ENCODE measurements around the gene SMIM28. TPM values are rescaled to one million over a fixed set of nuclear protein-coding genes. Genes with fewer than 3 reads are reported as not detected.

The SMIM28 gene
- polyA plus RNA-seq, 1 donor from 2014 or later: not detected

DNA sequence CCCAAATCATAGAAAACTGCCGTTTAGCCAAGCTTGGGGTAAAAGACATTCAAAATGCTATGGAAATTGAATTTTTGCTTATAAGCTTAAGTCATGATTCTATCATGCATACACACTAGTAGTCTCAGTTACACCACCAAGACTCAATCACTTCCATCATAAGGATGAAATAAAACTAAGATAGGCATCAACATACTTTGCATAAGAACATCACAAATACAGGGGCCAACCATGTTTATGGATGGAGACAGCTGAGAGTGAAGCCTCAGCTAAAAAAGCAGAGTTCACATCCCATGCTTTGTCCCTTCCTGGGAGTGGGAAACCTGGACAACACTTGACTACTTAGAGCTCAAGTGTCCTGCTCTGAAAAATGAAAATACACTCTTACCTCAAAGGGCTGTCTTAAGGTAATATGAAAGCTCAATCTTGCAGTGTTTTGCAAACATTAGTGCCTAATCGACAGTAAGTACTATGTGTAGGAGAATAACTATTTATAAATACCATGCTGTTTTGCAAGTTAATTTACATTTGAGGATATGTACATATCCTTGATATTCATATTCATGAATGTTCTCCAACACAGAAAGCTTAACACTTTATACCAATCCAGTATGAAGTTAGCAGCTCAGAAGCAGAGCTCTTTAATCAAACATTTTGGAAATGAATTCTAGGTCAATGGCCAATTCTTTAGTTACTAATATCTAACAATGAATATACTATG is 32.0 kb upstream of the SMIM28 start:
- Histone ChIP-seq H3K4me2 (ENCODE audit: low read length) (no peak overlapping the region), H3K4me3 (ENCODE audit: low read length) (no peak overlapping the region), H3K27ac (ENCODE audit: low read length) (no peak overlapping the region), H3K36me3 (ENCODE audit: insufficient read depth, low read length) (no peaks in the 10 kb centered on the region), H3K9ac (ENCODE audit: low read length) (no peak overlapping the region), H3K79me2 (replicated peaks; ENCODE audit: insufficient read depth, low read length) (no peaks in the 10 kb centered on the region), H2AFZ (ENCODE audit: low read depth, low read length) (no peak overlapping the region), H4K20me1 (ENCODE audit: insufficient read depth) (no peaks in the 10 kb centered on the region), H3K9me2 (ENCODE audit: insufficient read depth, low read length) (no peaks in the 10 kb centered on the region), H3K27me3 (ENCODE audit: insufficient read depth, low read depth, low read length) (no peaks in the 10 kb centered on the region), H3F3A (ENCODE audit: insufficient read depth, low read length, poor library complexity, severe bottlenecking) (no peaks in the 10 kb centered on the region), H3K9me3 (ENCODE audit: low read length) (no peaks in the 10 kb centered on the region)
- TF ChIP-seq, protein P1, sequence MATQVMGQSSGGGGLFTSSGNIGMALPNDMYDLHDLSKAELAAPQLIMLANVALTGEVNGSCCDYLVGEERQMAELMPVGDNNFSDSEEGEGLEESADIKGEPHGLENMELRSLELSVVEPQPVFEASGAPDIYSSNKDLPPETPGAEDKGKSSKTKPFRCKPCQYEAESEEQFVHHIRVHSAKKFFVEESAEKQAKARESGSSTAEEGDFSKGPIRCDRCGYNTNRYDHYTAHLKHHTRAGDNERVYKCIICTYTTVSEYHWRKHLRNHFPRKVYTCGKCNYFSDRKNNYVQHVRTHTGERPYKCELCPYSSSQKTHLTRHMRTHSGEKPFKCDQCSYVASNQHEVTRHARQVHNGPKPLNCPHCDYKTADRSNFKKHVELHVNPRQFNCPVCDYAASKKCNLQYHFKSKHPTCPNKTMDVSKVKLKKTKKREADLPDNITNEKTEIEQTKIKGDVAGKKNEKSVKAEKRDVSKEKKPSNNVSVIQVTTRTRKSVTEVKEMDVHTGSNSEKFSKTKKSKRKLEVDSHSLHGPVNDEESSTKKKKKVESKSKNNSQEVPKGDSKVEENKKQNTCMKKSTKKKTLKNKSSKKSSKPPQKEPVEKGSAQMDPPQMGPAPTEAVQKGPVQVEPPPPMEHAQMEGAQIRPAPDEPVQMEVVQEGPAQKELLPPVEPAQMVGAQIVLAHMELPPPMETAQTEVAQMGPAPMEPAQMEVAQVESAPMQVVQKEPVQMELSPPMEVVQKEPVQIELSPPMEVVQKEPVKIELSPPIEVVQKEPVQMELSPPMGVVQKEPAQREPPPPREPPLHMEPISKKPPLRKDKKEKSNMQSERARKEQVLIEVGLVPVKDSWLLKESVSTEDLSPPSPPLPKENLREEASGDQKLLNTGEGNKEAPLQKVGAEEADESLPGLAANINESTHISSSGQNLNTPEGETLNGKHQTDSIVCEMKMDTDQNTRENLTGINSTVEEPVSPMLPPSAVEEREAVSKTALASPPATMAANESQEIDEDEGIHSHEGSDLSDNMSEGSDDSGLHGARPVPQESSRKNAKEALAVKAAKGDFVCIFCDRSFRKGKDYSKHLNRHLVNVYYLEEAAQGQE (IDR thresholded peaks at IDR 0.05; ENCODE audit: borderline replicate concordance): no peak
- no peak for TF ChIP-seq TAF1 (IDR thresholded peaks at IDR 0.05; ENCODE audit: low read depth)
- no peak for TF ChIP-seq EP300 (conservative IDR thresholded peaks at IDR 0.05; ENCODE audit: poor library complexity, severe bottlenecking)
- TF ChIP-seq RAD21 (conservative IDR thresholded peaks at IDR 0.05): no peak
- no peak for TF ChIP-seq SMC3 (conservative IDR thresholded peaks at IDR 0.05; ENCODE audit: poor library complexity)
- no peak for TF ChIP-seq POLR2AphosphoS5 (IDR thresholded peaks at IDR 0.05)

DNA sequence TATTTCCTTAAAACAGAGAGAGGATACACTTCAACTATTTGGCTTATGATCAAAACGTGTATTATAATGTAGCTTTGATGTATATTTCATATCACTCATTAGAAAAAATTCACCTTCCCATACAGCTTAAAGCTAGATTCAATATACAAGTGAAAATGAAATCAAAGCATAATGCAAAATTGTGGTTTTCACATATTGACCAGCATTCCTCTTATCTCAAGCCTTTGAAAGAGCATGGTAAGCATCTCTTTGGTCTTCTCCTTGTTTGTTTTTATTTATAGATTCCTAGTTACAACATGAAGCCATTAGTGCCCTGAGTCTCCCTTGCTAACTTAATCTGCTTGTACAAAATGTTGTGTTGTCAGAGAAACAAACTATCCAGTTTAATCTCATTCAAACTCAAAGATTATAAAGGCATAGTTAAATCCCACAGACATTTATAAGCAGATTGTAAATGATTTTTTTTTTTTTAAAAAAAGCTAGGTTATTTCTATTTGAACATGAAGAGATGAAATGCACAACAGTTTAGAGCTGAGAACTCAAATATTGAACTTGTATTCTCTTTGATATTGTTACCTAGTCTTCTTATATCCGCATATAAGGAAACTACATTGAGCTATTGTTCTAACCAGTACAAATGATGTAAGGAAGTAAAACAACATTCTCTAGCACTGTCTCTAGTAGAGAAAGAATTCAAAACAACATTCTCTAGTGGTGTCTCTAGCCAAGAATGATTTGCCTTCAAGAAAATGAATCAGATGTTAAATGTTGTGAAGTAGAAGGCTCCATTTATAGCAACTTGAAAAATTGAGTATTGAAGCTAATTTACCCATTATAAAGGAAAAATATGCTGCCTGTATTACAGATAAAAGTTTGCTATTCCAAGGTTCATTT is 31.2 kb upstream of the SMIM28 start:
- Histone ChIP-seq H3K36me3 (ENCODE audit: insufficient read depth, low read length) (no peaks in the 10 kb centered on the region), H3K27me3 (ENCODE audit: insufficient read depth, low read depth, low read length) (no peaks in the 10 kb centered on the region), H2AFZ (ENCODE audit: low read depth, low read length) (no peak overlapping the region), H3K79me2 (replicated peaks; ENCODE audit: insufficient read depth, low read length) (no peaks in the 10 kb centered on the region), H3K9me3 (ENCODE audit: low read length) (no peaks in the 10 kb centered on the region), H3K4me2 (ENCODE audit: low read length) (no peak overlapping the region), H4K20me1 (ENCODE audit: insufficient read depth) (no peaks in the 10 kb centered on the region), H3K9ac (ENCODE audit: low read length) (no peak overlapping the region), H3F3A (ENCODE audit: insufficient read depth, low read length, poor library complexity, severe bottlenecking) (no peaks in the 10 kb centered on the region), H3K4me3 (ENCODE audit: low read length) (no peak overlapping the region), H3K9me2 (ENCODE audit: insufficient read depth, low read length) (no peaks in the 10 kb centered on the region), H3K27ac (ENCODE audit: low read length) (no peak overlapping the region)
- no peak for TF ChIP-seq MXI1 (conservative IDR thresholded peaks at IDR 0.05; ENCODE audit: poor library complexity, severe bottlenecking)
- TF ChIP-seq, protein P2, sequence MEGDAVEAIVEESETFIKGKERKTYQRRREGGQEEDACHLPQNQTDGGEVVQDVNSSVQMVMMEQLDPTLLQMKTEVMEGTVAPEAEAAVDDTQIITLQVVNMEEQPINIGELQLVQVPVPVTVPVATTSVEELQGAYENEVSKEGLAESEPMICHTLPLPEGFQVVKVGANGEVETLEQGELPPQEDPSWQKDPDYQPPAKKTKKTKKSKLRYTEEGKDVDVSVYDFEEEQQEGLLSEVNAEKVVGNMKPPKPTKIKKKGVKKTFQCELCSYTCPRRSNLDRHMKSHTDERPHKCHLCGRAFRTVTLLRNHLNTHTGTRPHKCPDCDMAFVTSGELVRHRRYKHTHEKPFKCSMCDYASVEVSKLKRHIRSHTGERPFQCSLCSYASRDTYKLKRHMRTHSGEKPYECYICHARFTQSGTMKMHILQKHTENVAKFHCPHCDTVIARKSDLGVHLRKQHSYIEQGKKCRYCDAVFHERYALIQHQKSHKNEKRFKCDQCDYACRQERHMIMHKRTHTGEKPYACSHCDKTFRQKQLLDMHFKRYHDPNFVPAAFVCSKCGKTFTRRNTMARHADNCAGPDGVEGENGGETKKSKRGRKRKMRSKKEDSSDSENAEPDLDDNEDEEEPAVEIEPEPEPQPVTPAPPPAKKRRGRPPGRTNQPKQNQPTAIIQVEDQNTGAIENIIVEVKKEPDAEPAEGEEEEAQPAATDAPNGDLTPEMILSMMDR (IDR thresholded peaks at IDR 0.05; ENCODE audit: poor library complexity, severe bottlenecking): no peak
- no peak for TF ChIP-seq EP300 (conservative IDR thresholded peaks at IDR 0.05; ENCODE audit: poor library complexity, severe bottlenecking)
- no peak for TF ChIP-seq RAD21 (conservative IDR thresholded peaks at IDR 0.05)
- no peak for TF ChIP-seq SMC3 (conservative IDR thresholded peaks at IDR 0.05; ENCODE audit: poor library complexity)
- TF ChIP-seq, protein P1 (IDR thresholded peaks at IDR 0.05; ENCODE audit: borderline replicate concordance): no peak
- TF ChIP-seq POLR2AphosphoS5 (IDR thresholded peaks at IDR 0.05): no peak
- no peak for TF ChIP-seq TAF1 (IDR thresholded peaks at IDR 0.05; ENCODE audit: low read depth)
- TF ChIP-seq EZH2 (IDR thresholded peaks at IDR 0.05; ENCODE audit: borderline replicate concordance, insufficient read depth, low read length, poor library complexity, severe bottlenecking): no peak
